Adrenal gland (tissue), 12 donors: ENCODE data around the gene CD34. TPM values are rescaled to one million over a fixed set of nuclear protein-coding genes. Genes with fewer than 3 reads are reported as not detected.

Experiments used
- DNase-seq, 7 donors: peaks; one replicate each; pipeline ENCODE4 v3.0.0-alpha.2; 2019 to 2020
- H3K27ac ChIP-seq, 5 donors: fragments of 200-600 bp; sonication (generic) in 4 of 5; 1 replicate in 3 of 5; 2 replicates in 2 of 5; pipeline versions ENCODE4 v1.5.1 to v1.8.0; 2016 to 2020; ENCODE audit warnings: mild to moderate bottlenecking in 1 of 5
- H3K27me3 ChIP-seq: fragments of 200-600 bp; 2 replicates; pipeline ENCODE4 v1.8.0; 2021
- H3K36me3 ChIP-seq, 2 donors: fragments of 200-600 bp; replicated peaks in 1 of 2; 1 replicate in 1 of 2; 2 replicates in 1 of 2; pipeline versions ENCODE4 v1.5.1 to v1.8.0; 2018 to 2022
- H3K4me1 ChIP-seq, 2 donors: fragments of 200-600 bp; replicated peaks in 1 of 2; 1 replicate in 1 of 2; 2 replicates in 1 of 2; pipeline versions ENCODE4 v1.5.1 to v1.8.0; 2018 to 2021
- H3K4me3 ChIP-seq, 4 donors: fragments of 200-600 bp; sonication (generic) in 3 of 4; one replicate each; pipeline ENCODE4 v1.5.1; 2016 to 2018
- H3K9me3 ChIP-seq, 3 donors: fragments of 200-600 bp; sonication (generic) in 1 of 3; replicated peaks in 1 of 3; 1 replicate in 2 of 3; 2 replicates in 1 of 3; pipeline versions ENCODE4 v1.5.1 to v1.8.0; 2016 to 2021
- POLR2A ChIP-seq, 2 donors: fragments of 450-650 bp; IDR thresholded peaks; one replicate each; pipeline ENCODE4 v1.6.1; 2017; ENCODE audit warnings: antibody characterized with exemption in 2 of 2, mild to moderate bottlenecking in 2 of 2, moderate library complexity in 1 of 2
- WGBS, 4 donors: extraction: QIAGEN DNeasy Blood & Tissue Kit in 2 of 4; methylation state at CpG; one replicate each; pipeline versions ENCODE4 v1.1.5 to v1.1.7; 2013 to 2017; 5-methylcytosine and 5-hydroxymethylcytosine counted together
- intact Hi-C, 2 donors: fragments of 100-400 bp; cut with DNase I; formaldehyde crosslinking; loops; one replicate each; pipeline versions ENCODE4 v1.14.1 to v1.15.0; 2022 to 2023
- polyA plus RNA-seq, 3 donors: library from polyadenylated mRNA; stranded (reverse); fragments of 200-250 nt in 2 of 3; fragments of 350-450 nt in 1 of 3; fragmentation: Illumina TruSeq in 1 of 3; extraction: RNeasy Lipid Tissue Mini Kit (QIAGEN cat#74804) in 1 of 3; gene quantifications; one replicate each; pipeline ENCODE4 v1.2.3, GENCODE V29; 2013 to 2014
- total RNA-seq, 9 donors: library from RNA; depleted of rRNA in 4 of 9; stranded (reverse); fragments of >200 nt in 4 of 9; fragments of 120-200 nt in 1 of 9; fragmentation: NEBNext Ultra II Directional in 1 of 9; extraction: Animal tissue kit (Norgen Biotek cat#: 25700) in 1 of 9; gene quantifications; one replicate each; pipeline versions ENCODE4 v1.1.0 to v1.2.4, GENCODE V29; 2013 to 2023
- TF ChIP-seq, protein P1 (sequence below), 6 experiments: fragments of 450-650 bp in 4 of 6; fragments of 200-600 bp in 2 of 6; sonication (generic) in 1 of 6; IDR thresholded peaks; 1 replicate in 5 of 6; 2 replicates in 1 of 6; pipeline versions ENCODE4 v1.5.1 to v1.8.0; 2016 to 2021; ENCODE audit warnings: antibody characterized with exemption in 6 of 6, mild to moderate bottlenecking in 2 of 6, moderate library complexity in 1 of 6
- donor health status: healthy with polysubstance abuse.
- donor health status: Bipolar disorder and iron deficiency.
- donor health status: DM: yes; HTN: yes; CAD: no.
- donor health status: DM: no; HTN: no; CAD: no.
- donor health status: DM: no; HTN: no; CAD: no.
- donor health status: DM: yes; HTN: yes; CAD: no.

The CD34 gene
- total and polyA plus RNA-seq, 12 donors, result 9.0 to 48.6 (median 28.1) TPM

DNA sequence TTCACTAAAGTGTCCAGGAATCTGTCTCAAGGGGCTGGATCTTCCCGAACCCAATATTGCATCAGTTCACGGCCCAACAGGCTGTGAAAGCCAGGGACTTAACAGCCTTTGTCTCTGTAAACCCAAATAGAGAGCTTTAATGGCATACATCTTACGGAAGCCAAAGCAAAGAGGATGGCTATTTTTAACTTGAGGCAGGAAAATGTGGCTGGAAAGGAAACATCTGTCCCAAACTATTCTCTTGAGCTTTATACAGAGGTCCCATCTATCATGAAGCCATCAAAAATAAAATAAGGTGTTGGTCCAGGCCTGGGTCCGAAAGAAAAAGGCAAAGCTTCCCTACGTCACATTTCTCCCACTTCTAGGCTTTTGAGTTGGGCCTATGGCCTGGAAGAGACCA is 7.7 kb upstream of the CD34 start:
- Histone ChIP-seq H3K27ac (peak overlapping the region in 3 of 5 donors; percentile 41 to 73 (median 61)), H3K4me1 (peaks cover 0 to 18% of the 10 kb centered on the region in 2 donors), H3K36me3 (no peaks in the 10 kb centered on the region), H3K9me3 (no peaks in the 10 kb centered on the region), H3K4me3 (no peak overlapping the region), H3K27me3 (no peaks in the 10 kb centered on the region)
- intact Hi-C loops, result no loop called here
- WGBS, 4 donors, result 58 to 67% (median 62%) methylated on average over 5 of the region's 5 CpGs
- DNase-seq, result no peak
- TF ChIP-seq, protein P1, sequence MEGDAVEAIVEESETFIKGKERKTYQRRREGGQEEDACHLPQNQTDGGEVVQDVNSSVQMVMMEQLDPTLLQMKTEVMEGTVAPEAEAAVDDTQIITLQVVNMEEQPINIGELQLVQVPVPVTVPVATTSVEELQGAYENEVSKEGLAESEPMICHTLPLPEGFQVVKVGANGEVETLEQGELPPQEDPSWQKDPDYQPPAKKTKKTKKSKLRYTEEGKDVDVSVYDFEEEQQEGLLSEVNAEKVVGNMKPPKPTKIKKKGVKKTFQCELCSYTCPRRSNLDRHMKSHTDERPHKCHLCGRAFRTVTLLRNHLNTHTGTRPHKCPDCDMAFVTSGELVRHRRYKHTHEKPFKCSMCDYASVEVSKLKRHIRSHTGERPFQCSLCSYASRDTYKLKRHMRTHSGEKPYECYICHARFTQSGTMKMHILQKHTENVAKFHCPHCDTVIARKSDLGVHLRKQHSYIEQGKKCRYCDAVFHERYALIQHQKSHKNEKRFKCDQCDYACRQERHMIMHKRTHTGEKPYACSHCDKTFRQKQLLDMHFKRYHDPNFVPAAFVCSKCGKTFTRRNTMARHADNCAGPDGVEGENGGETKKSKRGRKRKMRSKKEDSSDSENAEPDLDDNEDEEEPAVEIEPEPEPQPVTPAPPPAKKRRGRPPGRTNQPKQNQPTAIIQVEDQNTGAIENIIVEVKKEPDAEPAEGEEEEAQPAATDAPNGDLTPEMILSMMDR (IDR thresholded peaks at IDR 0.05), result no peak
- no peak for TF ChIP-seq POLR2A (IDR thresholded peaks at IDR 0.05)

DNA sequence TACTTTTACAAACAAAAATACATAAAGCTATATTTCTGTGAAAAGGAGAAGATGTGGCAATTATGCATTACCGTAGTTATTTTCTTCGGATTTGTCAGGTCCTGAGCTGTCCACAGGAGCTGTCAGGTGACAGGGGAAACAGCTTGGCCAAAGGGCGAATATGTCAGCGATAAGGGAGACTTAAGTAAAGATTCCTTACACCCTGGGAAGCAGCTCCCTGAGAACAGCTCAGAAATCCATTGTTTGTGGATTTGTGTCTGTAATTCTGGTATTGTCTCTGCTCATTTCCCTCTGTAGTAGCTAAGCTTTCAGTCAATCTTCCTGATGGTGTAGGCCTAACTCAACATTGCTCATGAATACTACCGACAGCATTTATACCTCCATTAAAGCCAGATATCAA is 7.1 kb upstream of the CD34 start:
- 73 to 86% (median 83%) methylated on average over 5 of the region's 5 CpGs for WGBS, 4 donors
- Histone ChIP-seq H3K27ac (peak overlapping the region in 3 of 5 donors; percentile 41 to 73 (median 61)), H3K9me3 (no peaks in the 10 kb centered on the region), H3K36me3 (no peaks in the 10 kb centered on the region), H3K4me3 (no peak overlapping the region), H3K27me3 (no peaks in the 10 kb centered on the region), H3K4me1 (peaks cover 0 to 12% of the 10 kb centered on the region in 2 donors)
- intact Hi-C loops, result no loop called here
- no peak for TF ChIP-seq POLR2A (IDR thresholded peaks at IDR 0.05)
- TF ChIP-seq, protein P1 (IDR thresholded peaks at IDR 0.05), result no peak
- no peak for DNase-seq

DNA sequence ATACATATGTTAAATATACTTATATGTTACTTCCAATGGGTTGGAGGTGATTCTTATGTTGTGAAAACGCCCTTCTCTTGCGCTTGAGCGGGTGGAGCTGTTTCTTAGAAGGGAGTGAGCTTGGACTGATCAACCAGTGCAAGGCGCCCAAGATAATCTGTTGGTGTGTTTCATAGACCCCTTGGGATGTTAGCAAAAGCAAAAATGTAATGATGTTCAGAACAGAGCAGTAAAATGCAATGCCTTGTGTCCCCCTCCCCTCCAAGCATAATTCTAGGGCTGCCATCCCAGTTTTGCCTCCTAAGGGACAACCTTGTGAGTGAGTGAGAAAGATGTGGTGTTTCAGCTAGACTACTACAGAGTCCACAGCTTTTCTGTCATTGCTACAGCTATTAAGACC is 6.2 kb upstream of the CD34 start:
- Histone ChIP-seq H3K9me3 (no peaks in the 10 kb centered on the region), H3K4me1 (peaks cover 0 to 5% of the 10 kb centered on the region in 2 donors), H3K36me3 (no peaks in the 10 kb centered on the region), H3K4me3 (no peak overlapping the region), H3K27ac (peak overlapping the region in 1 of 5 donors; percentile 56), H3K27me3 (no peaks in the 10 kb centered on the region)
- DNase-seq, result no peak
- intact Hi-C loops, result no loop called here
- 89 to 92% (median 91%) methylated on average over 4 of the region's 4 CpGs for WGBS, 4 donors
- TF ChIP-seq, protein P1 (IDR thresholded peaks at IDR 0.05), result no peak
- no peak for TF ChIP-seq POLR2A (IDR thresholded peaks at IDR 0.05)

DNA sequence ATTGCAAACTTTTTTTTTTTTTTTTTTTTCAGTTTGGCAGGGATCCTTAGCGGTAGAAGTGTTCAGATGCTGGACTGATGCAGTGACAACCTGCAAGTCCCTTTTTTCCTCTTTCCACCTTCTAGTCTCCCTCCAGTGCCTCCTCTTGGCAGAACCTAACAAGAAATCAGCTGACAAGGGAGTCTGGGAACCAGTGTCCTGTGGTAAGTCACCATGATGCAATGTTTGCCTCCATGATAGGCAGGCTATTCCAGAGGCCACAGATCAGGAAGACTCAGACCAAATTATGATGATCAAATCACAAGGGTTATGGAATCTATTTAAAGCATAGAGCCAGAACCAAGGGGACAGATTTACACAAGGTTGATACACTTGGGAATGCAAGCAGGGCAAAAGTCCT is 3.0 kb upstream of the CD34 start:
- Histone ChIP-seq H3K4me1 (peaks cover 0 to under 1% of the 10 kb centered on the region in 2 donors), H3K27ac (no peak overlapping the region), H3K9me3 (no peaks in the 10 kb centered on the region), H3K4me3 (no peak overlapping the region), H3K27me3 (no peaks in the 10 kb centered on the region), H3K36me3 (no peaks in the 10 kb centered on the region)
- intact Hi-C loops, result no loop called here
- TF ChIP-seq POLR2A (IDR thresholded peaks at IDR 0.05), result no peak
- TF ChIP-seq, protein P1 (IDR thresholded peaks at IDR 0.05), result no peak
- 95 to 100% (median 98%) methylated on average over 1 of the region's 1 CpG for WGBS, 4 donors
- no peak for DNase-seq
